HCT116 (cell line): ENCODE data around the gene EIF4G3.

ENCODE experiments used
- CBX3 ChIP-seq: IDR thresholded peaks from 2 replicates; pipeline ENCODE4 v1.6.1; 2012; ENCODE audit warnings: low read depth
- CEBPB ChIP-seq: IDR thresholded peaks from 2 replicates; pipeline ENCODE4 v1.6.1; 2012; ENCODE audit warnings: low read depth
- POLR2A ChIP-seq: IDR thresholded peaks from 2 replicates; pipeline ENCODE4 v1.7.0; 2011; ENCODE audit warnings: borderline replicate concordance; ENCODE audit not compliant: insufficient read depth, insufficient read length; ENCODE audit errors: extremely low read depth
- TF ChIP-seq, protein P1 (sequence below), 3 experiments: fragments of 200-600 bp in 1 of 3; sonication (generic) in 1 of 3; IDR thresholded peaks in 2 of 3; conservative IDR thresholded peaks in 1 of 3; 2 replicates each; pipeline ENCODE4 v1.5.1; 2012 to 2017; ENCODE audit warnings: low read depth in 2 of 3, low read length in 2 of 3, antibody characterized with exemption in 1 of 3, borderline replicate concordance in 1 of 3, control low read depth in 1 of 3, mild to moderate bottlenecking in 1 of 3, mixed read lengths in 1 of 3, mixed run types in 1 of 3, moderate library complexity in 1 of 3; ENCODE audit not compliant: insufficient read depth in 1 of 3

DNA sequence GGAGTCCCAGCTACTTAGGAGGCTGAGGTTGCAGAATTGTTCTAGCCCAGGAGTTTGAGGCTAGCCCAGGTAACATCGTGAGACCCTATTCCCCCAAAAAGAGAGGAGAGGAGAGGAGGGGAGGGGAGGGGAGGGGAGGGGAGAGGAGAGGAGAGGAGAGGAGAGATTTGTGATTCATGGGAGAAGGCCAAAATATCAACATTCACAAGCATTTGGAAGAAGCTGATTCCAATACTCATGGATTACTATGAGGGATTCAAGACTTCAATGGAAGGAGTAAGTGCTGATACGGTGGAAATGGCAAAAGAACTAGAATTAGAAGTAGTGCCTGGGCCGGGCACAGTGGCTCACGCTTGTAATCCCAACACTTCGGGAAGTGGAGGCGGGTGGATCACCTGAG is 187.8 kb downstream of the EIF4G3 start:
- no peak for TF ChIP-seq CEBPB
- TF ChIP-seq POLR2A = no peak
- TF ChIP-seq, protein P1, sequence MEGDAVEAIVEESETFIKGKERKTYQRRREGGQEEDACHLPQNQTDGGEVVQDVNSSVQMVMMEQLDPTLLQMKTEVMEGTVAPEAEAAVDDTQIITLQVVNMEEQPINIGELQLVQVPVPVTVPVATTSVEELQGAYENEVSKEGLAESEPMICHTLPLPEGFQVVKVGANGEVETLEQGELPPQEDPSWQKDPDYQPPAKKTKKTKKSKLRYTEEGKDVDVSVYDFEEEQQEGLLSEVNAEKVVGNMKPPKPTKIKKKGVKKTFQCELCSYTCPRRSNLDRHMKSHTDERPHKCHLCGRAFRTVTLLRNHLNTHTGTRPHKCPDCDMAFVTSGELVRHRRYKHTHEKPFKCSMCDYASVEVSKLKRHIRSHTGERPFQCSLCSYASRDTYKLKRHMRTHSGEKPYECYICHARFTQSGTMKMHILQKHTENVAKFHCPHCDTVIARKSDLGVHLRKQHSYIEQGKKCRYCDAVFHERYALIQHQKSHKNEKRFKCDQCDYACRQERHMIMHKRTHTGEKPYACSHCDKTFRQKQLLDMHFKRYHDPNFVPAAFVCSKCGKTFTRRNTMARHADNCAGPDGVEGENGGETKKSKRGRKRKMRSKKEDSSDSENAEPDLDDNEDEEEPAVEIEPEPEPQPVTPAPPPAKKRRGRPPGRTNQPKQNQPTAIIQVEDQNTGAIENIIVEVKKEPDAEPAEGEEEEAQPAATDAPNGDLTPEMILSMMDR (IDR thresholded peaks at IDR 0.05 in 2 of 3, conservative IDR thresholded peaks at IDR 0.05 in 1 of 3; ENCODE audit: borderline replicate concordance in 1 of 3, insufficient read depth in 1 of 3, low read depth in 2 of 3, low read length in 2 of 3) = no peak
- no peak for TF ChIP-seq CBX3
